Parathyroid adenoma (tissue), 2 donors: Measurements from ENCODE around the gene ADH4.

Experiments
- H2AFZ ChIP-seq: fragments of 300-600 bp; sonication (generic); one replicate; pipeline ENCODE4 v1.7.0; 2017; ENCODE audit warnings: antibody characterized with exemption, mild to moderate bottlenecking
- H3K27ac ChIP-seq: fragments of 300-600 bp; sonication (generic); one replicate; pipeline ENCODE4 v1.7.0; 2017
- H3K27me3 ChIP-seq: fragments of 300-600 bp; sonication (generic); one replicate; pipeline ENCODE4 v1.7.0; 2017; ENCODE audit warnings: low read length; ENCODE audit not compliant: control insufficient read depth, insufficient read depth
- H3K36me3 ChIP-seq: fragments of 300-600 bp; sonication (generic); one replicate; pipeline ENCODE4 v1.7.0; 2017; ENCODE audit warnings: low read length; ENCODE audit not compliant: control insufficient read depth, insufficient read depth
- H3K4me1 ChIP-seq: fragments of 300-600 bp; sonication (generic); one replicate; pipeline ENCODE4 v1.7.0; 2017; ENCODE audit warnings: control low read depth
- H3K4me2 ChIP-seq: fragments of 300-600 bp; sonication (generic); one replicate; pipeline ENCODE4 v1.7.0; 2017; ENCODE audit warnings: low read length
- H3K4me3 ChIP-seq: fragments of 300-600 bp; sonication (generic); one replicate; pipeline ENCODE4 v1.7.0; 2017; ENCODE audit warnings: low read depth, low read length
- H3K79me2 ChIP-seq: fragments of 300-600 bp; sonication (generic); one replicate; pipeline ENCODE4 v1.7.0; 2017; ENCODE audit warnings: control low read depth
- H3K9ac ChIP-seq: fragments of 300-600 bp; sonication (generic); one replicate; pipeline ENCODE4 v1.7.0; 2017; ENCODE audit warnings: mild to moderate bottlenecking
- H3K9me3 ChIP-seq: fragments of 300-600 bp; sonication (generic); one replicate; pipeline ENCODE4 v1.7.0; 2017; ENCODE audit warnings: low read length; ENCODE audit not compliant: control insufficient read depth
- TF ChIP-seq, protein P1 (sequence below): fragments of 300-600 bp; sonication (generic); IDR thresholded peaks from one replicate; pipeline ENCODE4 v1.7.0; 2017; ENCODE audit warnings: antibody characterized with exemption, mild to moderate bottlenecking
- donor health status: primary hyperparathyroidism.

The ADH4 gene

GRCh38 chr4:99161373-99162099 is 17.4 kb upstream of the ADH4 start:
- H2AFZ ChIP-seq = no peak overlapping the region
- H3K9me3 ChIP-seq = no peaks in the 10 kb centered on the region
- H3K4me1 ChIP-seq = no peaks in the 10 kb centered on the region
- no peaks in the 10 kb centered on the region for H3K36me3 ChIP-seq
- no peak overlapping the region for H3K27ac ChIP-seq
- TF ChIP-seq, protein P1, sequence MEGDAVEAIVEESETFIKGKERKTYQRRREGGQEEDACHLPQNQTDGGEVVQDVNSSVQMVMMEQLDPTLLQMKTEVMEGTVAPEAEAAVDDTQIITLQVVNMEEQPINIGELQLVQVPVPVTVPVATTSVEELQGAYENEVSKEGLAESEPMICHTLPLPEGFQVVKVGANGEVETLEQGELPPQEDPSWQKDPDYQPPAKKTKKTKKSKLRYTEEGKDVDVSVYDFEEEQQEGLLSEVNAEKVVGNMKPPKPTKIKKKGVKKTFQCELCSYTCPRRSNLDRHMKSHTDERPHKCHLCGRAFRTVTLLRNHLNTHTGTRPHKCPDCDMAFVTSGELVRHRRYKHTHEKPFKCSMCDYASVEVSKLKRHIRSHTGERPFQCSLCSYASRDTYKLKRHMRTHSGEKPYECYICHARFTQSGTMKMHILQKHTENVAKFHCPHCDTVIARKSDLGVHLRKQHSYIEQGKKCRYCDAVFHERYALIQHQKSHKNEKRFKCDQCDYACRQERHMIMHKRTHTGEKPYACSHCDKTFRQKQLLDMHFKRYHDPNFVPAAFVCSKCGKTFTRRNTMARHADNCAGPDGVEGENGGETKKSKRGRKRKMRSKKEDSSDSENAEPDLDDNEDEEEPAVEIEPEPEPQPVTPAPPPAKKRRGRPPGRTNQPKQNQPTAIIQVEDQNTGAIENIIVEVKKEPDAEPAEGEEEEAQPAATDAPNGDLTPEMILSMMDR = no peak
- H3K4me3 ChIP-seq = no peak overlapping the region
- no peaks in the 10 kb centered on the region for H3K79me2 ChIP-seq
- H3K27me3 ChIP-seq = no peaks in the 10 kb centered on the region
- H3K4me2 ChIP-seq = no peak overlapping the region
- no peak overlapping the region for H3K9ac ChIP-seq

GRCh38 chr4:99159699-99160098 is 15.6 kb upstream of the ADH4 start:
- Histone ChIP-seq H3K27me3 (no peaks in the 10 kb centered on the region), H3K36me3 (no peaks in the 10 kb centered on the region), H3K4me2 (no peak overlapping the region), H3K9me3 (no peaks in the 10 kb centered on the region), H3K9ac (no peak overlapping the region), H3K4me1 (no peaks in the 10 kb centered on the region), H2AFZ (no peak overlapping the region), H3K79me2 (no peaks in the 10 kb centered on the region), H3K27ac (no peak overlapping the region), H3K4me3 (no peak overlapping the region)
- TF ChIP-seq, protein P1 = no peak

DNA sequence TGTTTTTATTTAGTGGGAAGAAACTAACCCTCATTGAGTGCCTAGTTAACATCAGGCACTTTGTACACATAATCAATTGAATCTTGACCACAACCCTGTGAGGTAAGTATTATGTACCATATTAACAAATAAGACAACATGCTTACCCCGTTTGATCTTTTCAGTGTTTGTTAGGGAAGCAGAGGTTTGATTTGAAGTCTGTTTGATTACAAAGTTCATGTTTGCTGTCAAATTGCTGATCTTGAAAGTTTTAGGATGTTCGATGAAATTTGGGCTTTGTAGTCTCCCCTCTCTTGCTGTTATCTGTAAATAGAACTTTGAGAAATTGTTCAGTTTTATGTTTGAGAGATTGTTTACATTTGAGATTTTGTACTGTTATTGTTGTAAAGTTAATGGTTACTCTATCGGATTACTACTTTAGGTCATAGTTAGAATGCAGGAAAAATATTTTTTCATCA is 13.4 kb upstream of the ADH4 start:
- Histone ChIP-seq H3K36me3 (no peaks in the 10 kb centered on the region), H3K27me3 (no peaks in the 10 kb centered on the region), H3K4me2 (no peak overlapping the region), H3K79me2 (no peaks in the 10 kb centered on the region), H2AFZ (no peak overlapping the region), H3K9me3 (no peaks in the 10 kb centered on the region), H3K4me3 (no peak overlapping the region), H3K27ac (no peak overlapping the region), H3K9ac (no peak overlapping the region), H3K4me1 (no peaks in the 10 kb centered on the region)
- TF ChIP-seq, protein P1 = no peak

GRCh38 chr4:99156992-99157391 is 12.9 kb upstream of the ADH4 start:
- Histone ChIP-seq H3K27ac (no peak overlapping the region), H3K9ac (no peak overlapping the region), H3K4me3 (no peak overlapping the region), H2AFZ (no peak overlapping the region), H3K4me1 (no peaks in the 10 kb centered on the region), H3K27me3 (no peaks in the 10 kb centered on the region), H3K4me2 (no peak overlapping the region), H3K36me3 (no peaks in the 10 kb centered on the region), H3K9me3 (no peaks in the 10 kb centered on the region), H3K79me2 (no peaks in the 10 kb centered on the region)
- TF ChIP-seq, protein P1 = no peak
